ENCODE results near the gene SHANK1. TPM values are rescaled to one million over a fixed set of nuclear protein-coding genes. Genes with fewer than 3 reads are reported as not detected.

SHANK1 gene
- total and polyA plus RNA-seq, 2 donors from 2014 or later, result 0.24 to 0.35 TPM

GRCh38 chr19:50711805-50712204 lies 7.8 kb downstream of the SHANK1 start:
- Histone ChIP-seq H3K4me1 (ENCODE audit: control insufficient read depth in 2 of 3, insufficient read depth in 2 of 3, low read depth in 1 of 3, low read length in 3 of 3) (no peaks in the 10 kb centered on the region), H3K27ac (ENCODE audit: low read depth in 2 of 2, low read length in 2 of 2) (no peak overlapping the region), H3K36me3 (ENCODE audit: control insufficient read depth in 2 of 3, insufficient read depth in 3 of 3, low read length in 3 of 3) (no peaks in the 10 kb centered on the region), H3K9me3 (ENCODE audit: control insufficient read depth in 2 of 3, insufficient read depth in 1 of 3, low read length in 3 of 3) (no peaks in the 10 kb centered on the region), H3K4me3 (ENCODE audit: low read length in 3 of 3) (no peak overlapping the region), H3K9ac (ENCODE audit: low read length in 3 of 3) (no peak overlapping the region), H3K27me3 (ENCODE audit: control insufficient read depth, insufficient read depth, low read length) (no peaks in the 10 kb centered on the region)
- intact Hi-C loops (cut with DNase I), result no loop called here
- no peak for TF ChIP-seq CTCF (IDR thresholded peaks at IDR 0.05; ENCODE audit: borderline replicate concordance, extremely low read depth, insufficient read depth)
- DNase-seq (no peak), FAIRE-seq (no peak)

GRCh38 chr19:50711196-50711595 lies 8.4 kb downstream of the SHANK1 start:
- Histone ChIP-seq H3K9me3 (ENCODE audit: control insufficient read depth in 2 of 3, insufficient read depth in 1 of 3, low read length in 3 of 3) (no peaks in the 10 kb centered on the region), H3K27me3 (ENCODE audit: control insufficient read depth, insufficient read depth, low read length) (no peaks in the 10 kb centered on the region), H3K27ac (ENCODE audit: low read depth in 2 of 2, low read length in 2 of 2) (no peak overlapping the region), H3K36me3 (ENCODE audit: control insufficient read depth in 2 of 3, insufficient read depth in 3 of 3, low read length in 3 of 3) (no peaks in the 10 kb centered on the region), H3K4me1 (ENCODE audit: control insufficient read depth in 2 of 3, insufficient read depth in 2 of 3, low read depth in 1 of 3, low read length in 3 of 3) (no peaks in the 10 kb centered on the region), H3K4me3 (ENCODE audit: low read length in 3 of 3) (no peak overlapping the region), H3K9ac (ENCODE audit: low read length in 3 of 3) (no peak overlapping the region)
- no peak for TF ChIP-seq CTCF (IDR thresholded peaks at IDR 0.05; ENCODE audit: borderline replicate concordance, extremely low read depth, insufficient read depth)
- DNase-seq (no peak), FAIRE-seq (no peak)
- intact Hi-C loops (cut with DNase I), result no loop called here

GRCh38 chr19:50710612-50711011 lies 9.0 kb downstream of the SHANK1 start:
- DNase-seq (no peak), FAIRE-seq (no peak)
- intact Hi-C loops (cut with DNase I), result no loop called here

More at GRCh38 chr19:50710612-50711011, 9.0 kb downstream of the SHANK1 start:
- H3K4me3 ChIP-seq (ENCODE audit: low read length in 3 of 3), result no peak overlapping the region
- no peaks in the 10 kb centered on the region for H3K4me1 ChIP-seq (ENCODE audit: control insufficient read depth in 2 of 3, insufficient read depth in 2 of 3, low read depth in 1 of 3, low read length in 3 of 3)
- no peak overlapping the region for H3K27ac ChIP-seq (ENCODE audit: low read depth in 2 of 2, low read length in 2 of 2)
- H3K9ac ChIP-seq (ENCODE audit: low read length in 3 of 3), result no peak overlapping the region
- TF ChIP-seq CTCF (IDR thresholded peaks at IDR 0.05; ENCODE audit: borderline replicate concordance, extremely low read depth, insufficient read depth), result no peak
- H3K9me3 ChIP-seq (ENCODE audit: control insufficient read depth in 2 of 3, insufficient read depth in 1 of 3, low read length in 3 of 3), result no peaks in the 10 kb centered on the region
- no peaks in the 10 kb centered on the region for H3K36me3 ChIP-seq (ENCODE audit: control insufficient read depth in 2 of 3, insufficient read depth in 3 of 3, low read length in 3 of 3)
- no peaks in the 10 kb centered on the region for H3K27me3 ChIP-seq (ENCODE audit: control insufficient read depth, insufficient read depth, low read length)
